H1 (cell line): Measurements from ENCODE around the gene DPP10. TPM values are rescaled to one million over a fixed set of nuclear protein-coding genes. Genes with fewer than 3 reads are reported as not detected.

Experiments used
- CHD7 ChIP-seq: fragments of 300-600 bp; sonication (generic); IDR thresholded peaks from 2 replicates; pipeline ENCODE4 v1.7.1; 2012; ENCODE audit warnings: low read length, moderate library complexity, mild to moderate bottlenecking, inconsistent platforms; ENCODE audit not compliant: insufficient replicate concordance
- MAX ChIP-seq: IDR thresholded peaks from 2 replicates; pipeline ENCODE4 v1.6.1; 2012; ENCODE audit warnings: inconsistent platforms
- SUZ12 ChIP-seq: fragments of 200-600 bp; sonication (generic); IDR thresholded peaks from 2 replicates; pipeline ENCODE4 v1.6.1; 2012; ENCODE audit warnings: mild to moderate bottlenecking, inconsistent platforms, low read length, moderate library complexity, mixed read lengths
- polyA plus RNA-seq, 7 experiments: library from polyadenylated mRNA; depleted of rRNA in 3 of 7; stranded (reverse) in 5 of 7; unstranded in 2 of 7; fragments of >200 nt in 5 of 7; fragments of 200-250 nt in 2 of 7; gene quantifications; 1 replicate in 5 of 7; 2 replicates in 1 of 7; 4 replicates in 1 of 7; pipeline versions ENCODE4 v1.2.1 to v1.2.3, GENCODE V29; 2011 to 2013; ENCODE audit warnings: missing spikeins in 2 of 7, mixed read lengths in 2 of 7
- total RNA-seq: library from RNA; stranded (reverse); fragmentation: NEBNext Ultra II Directional; extraction: Animal tissue kit (Norgen Biotek cat#: 25700); gene quantifications from 2 replicates; pipeline ENCODE4 v1.2.1, GENCODE V29; 2021

Gene DPP10
- total and polyA plus RNA-seq, 2 of the 8 experiments (the other 6 are each of a cell fraction or from before 2014, with no cell fraction given), result 3.3 to 7.2 TPM

- no peak for TF ChIP-seq CHD7
- TF ChIP-seq SUZ12, result no peak
- TF ChIP-seq MAX, result no peak
Observed at GRCh38 chr2:115554153-115554552, 1111.7 kb downstream of the DPP10 start (continued).
